ENCODE data around the gene C1QTNF8. TPM values are rescaled to one million over a fixed set of nuclear protein-coding genes. Genes with fewer than 3 reads are reported as not detected.

C1QTNF8 gene
- total and polyA plus RNA-seq, 11 donors, result not detected

GRCh38 chr16:1133810-1134520, 37.9 kb upstream of the C1QTNF8 start:
- Histone ChIP-seq H3K36me3 (no peaks in the 10 kb centered on the region), H3K4me3 (no peak overlapping the region), H3K27ac (no peak overlapping the region), H3K4me1 (no peaks in the 10 kb centered on the region), H3K9me3 (no peaks in the 10 kb centered on the region), H3K27me3 (peaks cover 0 to 13% (median 0%) of the 10 kb centered on the region in 9 donors)
- DNase-seq (no peak), ATAC-seq (peak in 1 of 4 donors; percentile 7)
- intact Hi-C loops (cut with DNase I), result no loop called here
- TF ChIP-seq CTCF (IDR thresholded peaks at IDR 0.05), result no peak
- TF ChIP-seq POLR2A (IDR thresholded peaks at IDR 0.05), result no peak
- 66 to 76% (median 72%) methylated on average over 18 to 30 of the region's 30 CpGs for WGBS, 4 donors

- no peak overlapping the region for H3K27ac ChIP-seq
- no peak for DNase-seq
- H3K9me3 ChIP-seq, result no peaks in the 10 kb centered on the region
- H3K36me3 ChIP-seq, result no peaks in the 10 kb centered on the region
- H3K4me3 ChIP-seq, result no peak overlapping the region
- no peaks in the 10 kb centered on the region for H3K4me1 ChIP-seq
- no peak for ATAC-seq
- 77 to 92% (median 85%) methylated on average over 13 to 18 of the region's 18 CpGs for WGBS, 4 donors
- peaks cover 0 to 13% (median 0%) of the 10 kb centered on the region in 9 donors for H3K27me3 ChIP-seq
- TF ChIP-seq CTCF (IDR thresholded peaks at IDR 0.05) (no peak), POLR2A (IDR thresholded peaks at IDR 0.05) (no peak)
- intact Hi-C loops (cut with DNase I), result no loop called here
Measured at GRCh38 chr16:1133271-1133670, 37.2 kb upstream of the C1QTNF8 start.

- H3K27me3 ChIP-seq, result peaks cover 0 to 13% (median 0%) of the 10 kb centered on the region in 9 donors
- TF ChIP-seq CTCF (IDR thresholded peaks at IDR 0.05) (no peak), POLR2A (IDR thresholded peaks at IDR 0.05) (no peak)
- H3K36me3 ChIP-seq, result no peaks in the 10 kb centered on the region
- intact Hi-C loops (cut with DNase I), result no loop called here
- ATAC-seq, result no peak
- H3K27ac ChIP-seq, result no peak overlapping the region
- WGBS, 4 donors, result 62 to 71% (median 67%) methylated on average over 11 to 15 of the region's 15 CpGs
- no peak for DNase-seq
- H3K4me3 ChIP-seq, result no peak overlapping the region
- H3K9me3 ChIP-seq, result no peaks in the 10 kb centered on the region
- no peaks in the 10 kb centered on the region for H3K4me1 ChIP-seq
Measured at GRCh38 chr16:1132431-1132830, 36.4 kb upstream of the C1QTNF8 start.

GRCh38 chr16:1131378-1131994, 35.4 kb upstream of the C1QTNF8 start:
- Histone ChIP-seq H3K4me3 (no peak overlapping the region), H3K9me3 (no peaks in the 10 kb centered on the region), H3K27ac (no peak overlapping the region), H3K4me1 (no peaks in the 10 kb centered on the region), H3K36me3 (no peaks in the 10 kb centered on the region), H3K27me3 (peaks cover 0 to 17% (median 0%) of the 10 kb centered on the region in 9 donors)
- intact Hi-C loops (cut with DNase I), result loop anchor here in 1 of 10 donors (2.0 kb wide), 1 partner anchor 15 kb away; no protein-coding TSS in a partner anchor
- no peak for DNase-seq
- TF ChIP-seq POLR2A (IDR thresholded peaks at IDR 0.05) (no peak), CTCF (IDR thresholded peaks at IDR 0.05) (no peak)
- ATAC-seq, result no peak
- WGBS, 4 donors, result 87 to 94% (median 89%) methylated on average over 21 to 35 of the region's 35 CpGs
